Right cardiac atrium (tissue), 5 donors: ENCODE measurements around the gene THOC2. TPM values are rescaled to one million over a fixed set of nuclear protein-coding genes. Genes with fewer than 3 reads are reported as not detected.
"Not testable (repeated sequence)": the region's sequence is repeated elsewhere in the genome, so short reads cannot be mapped to it uniquely, and the experiment has no call there.

Experiments used
- ATAC-seq, 2 donors: fragments of 200-7000 bp; cut with Tn5 transposase; one replicate each; pipeline versions ENCODE4 v1.8.0 to v1.9.1; 2020; ENCODE audit warnings: moderate library complexity in 2 of 2, mild to moderate bottlenecking in 1 of 2
- DNase-seq, 3 donors: peaks; one replicate each; pipeline ENCODE4 v3.0.0-alpha.2; 2020
- H3K27ac ChIP-seq: one replicate; pipeline ENCODE4 v1.5.1; 2013; ENCODE audit warnings: mild to moderate bottlenecking, low read length, control low read depth, moderate library complexity
- H3K27me3 ChIP-seq: one replicate; pipeline ENCODE4 v1.6.1; 2013; ENCODE audit not compliant: control insufficient read depth, insufficient read depth
- H3K4me1 ChIP-seq: one replicate; pipeline ENCODE4 v1.6.1; 2013; ENCODE audit warnings: low read length; ENCODE audit not compliant: control insufficient read depth, insufficient read depth
- H3K4me3 ChIP-seq: one replicate; pipeline ENCODE4 v1.5.1; 2013; ENCODE audit warnings: low read length, control low read depth
- H3K9me3 ChIP-seq: one replicate; pipeline ENCODE4 v1.6.1; 2013; ENCODE audit warnings: low read length; ENCODE audit not compliant: control insufficient read depth
- WGBS: extraction: QIAGEN DNeasy Blood & Tissue Kit; methylation state at CpG from one replicate; pipeline ENCODE4 v1.1.7; 2013; 5-methylcytosine and 5-hydroxymethylcytosine counted together
- intact Hi-C, 4 donors: fragments of 100-400 bp; cut with DNase I; formaldehyde crosslinking; loops; one replicate each; pipeline versions ENCODE4 v1.11.0 to v1.14.0; 2022 to 2023
- polyA plus RNA-seq: library from polyadenylated mRNA; stranded (reverse); fragments of 200-250 nt; gene quantifications from one replicate; pipeline ENCODE4 v1.2.3, GENCODE V29; 2013
- total RNA-seq, 4 donors: library from RNA; stranded (reverse); fragmentation: NEBNext Ultra II Directional; extraction: Animal tissue kit (Norgen Biotek cat#: 25700); gene quantifications; one replicate each; pipeline ENCODE4 v1.2.1, GENCODE V29; 2021
- donor health status: healthy with polysubstance abuse.
- donor health status: DM: no; HTN: yes; CAD: no.
- donor health status: DM: no; HTN: no; CAD: no.
- donor health status: DM: no; HTN: yes; CAD: no; lungs with severe emphysema.
- donor health status: DM: yes; HTN: yes; CAD: no.

Gene THOC2
- total and polyA plus RNA-seq, 5 donors = 24.7 to 37.4 (median 33.7) TPM

GRCh38 chrX:123711201-123711600, 21.7 kb downstream of the THOC2 start:
- H3K4me1 ChIP-seq, H3K4me3 ChIP-seq, DNase-seq, H3K27ac ChIP-seq, H3K27me3 ChIP-seq, ATAC-seq, H3K9me3 ChIP-seq, intact Hi-C loops: not testable (repeated sequence)
- WGBS = 96% methylated on average over 5 of the region's 5 CpGs

- intact Hi-C loops = no loop called here
- DNase-seq (no peak), ATAC-seq (no peak)
- Histone ChIP-seq H3K27ac (no peak overlapping the region), H3K4me1 (no peaks in the 10 kb centered on the region), H3K9me3 (no peaks in the 10 kb centered on the region), H3K4me3 (no peak overlapping the region), H3K27me3 (no peaks in the 10 kb centered on the region)
- 58% methylated on average over 2 of the region's 2 CpGs for WGBS
These were observed 28.1 kb downstream of the THOC2 start for GRCh38 chrX:123704781-123705180.

GRCh38 chrX:123698979-123699520, 33.8 kb downstream of the THOC2 start:
- no peaks in the 10 kb centered on the region for H3K9me3 ChIP-seq
- intact Hi-C loops = no loop called here
- H3K27ac ChIP-seq = no peak overlapping the region

GRCh38 chrX:123696334-123696733, 36.5 kb downstream of the THOC2 start:
- WGBS = 90% methylated on average over 2 of the region's 2 CpGs
- intact Hi-C loops = no loop called here
- H3K9me3 ChIP-seq = no peaks in the 10 kb centered on the region

More at GRCh38 chrX:123698979-123699520, 33.8 kb downstream of the THOC2 start:
- DNase-seq (no peak), ATAC-seq (no peak)
- H3K4me3 ChIP-seq = no peak overlapping the region
- H3K27me3 ChIP-seq = no peaks in the 10 kb centered on the region
- H3K4me1 ChIP-seq = no peaks in the 10 kb centered on the region

GRCh38 chrX:123695242-123695641, 37.6 kb downstream of the THOC2 start:
- intact Hi-C loops = no loop called here

More at GRCh38 chrX:123696334-123696733, 36.5 kb downstream of the THOC2 start:
- Histone ChIP-seq H3K27me3 (no peaks in the 10 kb centered on the region), H3K27ac (no peak overlapping the region), H3K4me1 (no peaks in the 10 kb centered on the region), H3K4me3 (no peak overlapping the region)
- DNase-seq (no peak), ATAC-seq (no peak)

GRCh38 chrX:123691776-123692175, 41.1 kb downstream of the THOC2 start:
- WGBS = 97% methylated on average over 5 of the region's 5 CpGs
- no peaks in the 10 kb centered on the region for H3K4me1 ChIP-seq
- H3K27ac ChIP-seq = no peak overlapping the region
- DNase-seq (no peak), ATAC-seq (no peak)
- H3K9me3 ChIP-seq = no peaks in the 10 kb centered on the region
- intact Hi-C loops = no loop called here
- no peak overlapping the region for H3K4me3 ChIP-seq
- H3K27me3 ChIP-seq = no peaks in the 10 kb centered on the region

More at GRCh38 chrX:123695242-123695641, 37.6 kb downstream of the THOC2 start:
- no peaks in the 10 kb centered on the region for H3K27me3 ChIP-seq
- H3K27ac ChIP-seq = no peak overlapping the region
- ATAC-seq (no peak), DNase-seq (no peak)
- no peaks in the 10 kb centered on the region for H3K4me1 ChIP-seq
- H3K4me3 ChIP-seq = no peak overlapping the region
- no peaks in the 10 kb centered on the region for H3K9me3 ChIP-seq

- Histone ChIP-seq H3K4me3 (no peak overlapping the region), H3K27ac (no peak overlapping the region), H3K4me1 (no peaks in the 10 kb centered on the region), H3K9me3 (no peaks in the 10 kb centered on the region), H3K27me3 (no peaks in the 10 kb centered on the region)
- DNase-seq (no peak), ATAC-seq (no peak)
- intact Hi-C loops = no loop called here
- 93% methylated on average over 1 of the region's 1 CpG for WGBS
These were observed 44.3 kb downstream of the THOC2 start for GRCh38 chrX:123688524-123688923.

GRCh38 chrX:123685232-123685631, 47.6 kb downstream of the THOC2 start:
- H3K4me1 ChIP-seq = no peaks in the 10 kb centered on the region
- WGBS = 73% methylated on average over 1 of the region's 1 CpG
- intact Hi-C loops = no loop called here

GRCh38 chrX:123682186-123682585, 50.7 kb downstream of the THOC2 start:
- H3K27me3 ChIP-seq = no peaks in the 10 kb centered on the region
- ATAC-seq (no peak), DNase-seq (no peak)
- no peaks in the 10 kb centered on the region for H3K4me1 ChIP-seq
- no peak overlapping the region for H3K27ac ChIP-seq
- intact Hi-C loops = no loop called here
- no peaks in the 10 kb centered on the region for H3K9me3 ChIP-seq
- no peak overlapping the region for H3K4me3 ChIP-seq

More at GRCh38 chrX:123685232-123685631, 47.6 kb downstream of the THOC2 start:
- Histone ChIP-seq H3K27ac (no peak overlapping the region), H3K9me3 (no peaks in the 10 kb centered on the region), H3K4me3 (no peak overlapping the region), H3K27me3 (no peaks in the 10 kb centered on the region)
- DNase-seq (no peak), ATAC-seq (no peak)

GRCh38 chrX:123679733-123680460, 53.0 kb downstream of the THOC2 start:
- H3K9me3 ChIP-seq, H3K27me3 ChIP-seq, H3K4me1 ChIP-seq, H3K27ac ChIP-seq, H3K4me3 ChIP-seq, DNase-seq, ATAC-seq, intact Hi-C loops: not testable (repeated sequence)
- 93% methylated on average over 15 of the region's 15 CpGs for WGBS

GRCh38 chrX:123675154-123675553, 57.7 kb downstream of the THOC2 start:
- Histone ChIP-seq H3K4me1 (no peaks in the 10 kb centered on the region), H3K4me3 (no peak overlapping the region), H3K9me3 (no peaks in the 10 kb centered on the region), H3K27me3 (no peaks in the 10 kb centered on the region), H3K27ac (no peak overlapping the region)
- no peak for ATAC-seq
- 100% methylated on average over 2 of the region's 2 CpGs for WGBS
- intact Hi-C loops = no loop called here
- DNase-seq = no peak
